Measurements from ENCODE around the gene MPHOSPH9. TPM values are rescaled to one million over a fixed set of nuclear protein-coding genes. Genes with fewer than 3 reads are reported as not detected.

Gene MPHOSPH9
- total RNA-seq, result 10 to 100 TPM; 11.5 to 26.8 (median 14.7) TPM

- H3K4me1 ChIP-seq, result peaks cover 0 to 58% (median 11%) of the 10 kb centered on the region in 3 donors
Measured at GRCh38 chr12:123232807-123233504, at the start of gene MPHOSPH9, which contains the start of gene MTRFR. TSS of gene MPHOSPH9 (minus strand) at chr12:123233141. CDS start at chr12:123230364, 2,777 bp downstream. TSS of gene MTRFR (plus strand) at chr12:123233436. CDS start at chr12:123253675, 20,239 bp downstream.

GRCh38 chr12:123282111-123282510, 49.2 kb upstream of the MPHOSPH9 start:
- Histone ChIP-seq H3K4me3 (no peak overlapping the region), H3K27ac (no peak overlapping the region), H3K4me1 (no peaks in the 10 kb centered on the region), H3K36me3 (no peaks in the 10 kb centered on the region), H3K27me3 (no peaks in the 10 kb centered on the region), H3K9me3 (no peaks in the 10 kb centered on the region)
- no peak for TF ChIP-seq POLR2AphosphoS5 (IDR thresholded peaks at IDR 0.05)
- TF ChIP-seq CTCF (IDR thresholded peaks at IDR 0.05), result no peak
- no peak for TF ChIP-seq POLR2A (IDR thresholded peaks at IDR 0.05)
- no peak for TF ChIP-seq EP300 (IDR thresholded peaks at IDR 0.05)
- ATAC-seq, result no peak
- WGBS, 2 donors (ENCODE audit: low coverage in 1 of 2), result 81 to 97% methylated on average over 5 to 10 of the region's 10 CpGs

More at GRCh38 chr12:123232807-123233504, at the start of gene MPHOSPH9, which contains the start of gene MTRFR:
- peak; percentile 97 to 99 for TF ChIP-seq POLR2A (IDR thresholded peaks at IDR 0.05)
- TF ChIP-seq CTCF (IDR thresholded peaks at IDR 0.05), result peak in 1 of 4 experiments; percentile 33
- TF ChIP-seq POLR2AphosphoS5 (IDR thresholded peaks at IDR 0.05), result peak; percentile 98
- no peak for TF ChIP-seq EP300 (IDR thresholded peaks at IDR 0.05)
- Histone ChIP-seq H3K4me3 (peak within 1 kb of the TSS; percentile 78 to 87), H3K27me3 (no peaks in the 10 kb centered on the region), H3K36me3 (peaks cover 0 to 4% of the 10 kb centered on the region in 2 donors), H3K9me3 (no peaks in the 10 kb centered on the region), H3K27ac (peak within 1 kb of the TSS; percentile 70 to 99 (median 92))
- ATAC-seq, result peak; percentile 99
- 0% methylated on average over 3 to 4 of the region's 66 CpGs for WGBS, 2 donors (ENCODE audit: low coverage in 1 of 2)

- 71 to 92% methylated on average over 1 to 2 of the region's 2 CpGs for WGBS, 2 donors (ENCODE audit: low coverage in 1 of 2)
- TF ChIP-seq POLR2AphosphoS5 (IDR thresholded peaks at IDR 0.05), result no peak
- no peak for TF ChIP-seq EP300 (IDR thresholded peaks at IDR 0.05)
- no peak for TF ChIP-seq POLR2A (IDR thresholded peaks at IDR 0.05)
- TF ChIP-seq CTCF (IDR thresholded peaks at IDR 0.05), result no peak
- H3K27me3 ChIP-seq, result no peaks in the 10 kb centered on the region
- no peaks in the 10 kb centered on the region for H3K4me1 ChIP-seq
- no peak for ATAC-seq
- no peaks in the 10 kb centered on the region for H3K9me3 ChIP-seq
- no peak overlapping the region for H3K27ac ChIP-seq
- no peak overlapping the region for H3K4me3 ChIP-seq
- no peaks in the 10 kb centered on the region for H3K36me3 ChIP-seq
Measured at GRCh38 chr12:123280971-123281370, 48.0 kb upstream of the MPHOSPH9 start.

GRCh38 chr12:123278101-123278627, 45.2 kb upstream of the MPHOSPH9 start:
- WGBS, 2 donors (ENCODE audit: low coverage in 1 of 2), result 72 to 76% methylated on average over 2 of the region's 2 CpGs
- no peaks in the 10 kb centered on the region for H3K36me3 ChIP-seq
- H3K27me3 ChIP-seq, result no peaks in the 10 kb centered on the region
- H3K4me1 ChIP-seq, result no peaks in the 10 kb centered on the region
- TF ChIP-seq POLR2A (IDR thresholded peaks at IDR 0.05) (no peak), POLR2AphosphoS5 (IDR thresholded peaks at IDR 0.05) (no peak), EP300 (IDR thresholded peaks at IDR 0.05) (no peak), CTCF (IDR thresholded peaks at IDR 0.05) (no peak)
- peak; percentile 41 for ATAC-seq
- H3K27ac ChIP-seq, result no peak overlapping the region
- H3K9me3 ChIP-seq, result no peaks in the 10 kb centered on the region
- no peak overlapping the region for H3K4me3 ChIP-seq

Data from gastroesophageal sphincter (tissue), 4 donors.